Cerebellar cortex (tissue), 1 donor: ENCODE results near the gene DBET.
A peak's percentile ranks its signal among the peaks of the same experiment; 100 is the strongest.
"Not testable (repeated sequence)": the region's sequence is repeated elsewhere in the genome, so short reads cannot be mapped to it uniquely, and the experiment has no call there.

Source experiments
- DNase-seq: peaks from one replicate; pipeline ENCODE4 v3.0.0-alpha.2; 2015; ENCODE audit warnings: low spot score

Gene DBET

DNA sequence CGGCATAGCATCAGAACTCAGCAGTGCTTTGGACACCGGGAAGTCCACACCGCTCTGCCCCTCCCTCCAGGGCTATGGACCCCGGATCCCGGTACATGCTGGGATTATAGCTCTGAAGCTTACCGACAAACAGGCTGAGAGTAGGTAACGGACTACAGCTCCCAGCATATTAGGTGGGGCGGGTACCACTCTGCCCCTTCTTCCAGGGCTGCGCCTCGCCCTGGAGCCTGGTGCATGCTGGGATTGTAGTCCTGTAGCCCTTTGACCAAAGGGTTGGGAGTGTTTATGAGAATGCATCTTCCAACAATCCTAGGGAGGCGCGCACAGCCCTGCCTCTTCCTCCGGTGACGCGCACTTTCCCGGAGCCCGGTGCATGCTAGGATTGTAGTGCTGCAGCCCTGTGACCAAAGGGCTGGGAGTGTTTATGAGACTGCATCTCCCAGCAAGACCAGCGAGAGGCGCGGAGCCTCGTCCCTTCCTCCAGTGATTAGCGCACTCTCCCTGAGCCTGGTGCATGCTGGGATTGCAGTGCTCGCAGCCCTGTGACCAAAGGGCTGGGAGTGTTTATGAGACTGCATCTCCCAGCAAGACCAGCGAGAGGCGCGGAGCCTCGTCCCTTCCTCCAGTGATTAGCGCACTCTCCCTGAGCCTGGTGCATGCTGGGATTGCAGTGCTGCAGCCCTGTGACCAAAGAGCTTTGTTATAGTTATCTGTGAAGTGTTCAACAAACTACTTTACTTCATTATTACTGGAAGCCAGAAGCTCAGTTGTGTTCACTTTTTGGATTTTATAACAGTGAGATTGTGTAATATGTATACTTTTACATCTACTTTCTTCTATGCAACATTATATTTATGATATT lies 14.7 kb upstream of the DBET start:
- DNase-seq = not testable (repeated sequence)

DNA sequence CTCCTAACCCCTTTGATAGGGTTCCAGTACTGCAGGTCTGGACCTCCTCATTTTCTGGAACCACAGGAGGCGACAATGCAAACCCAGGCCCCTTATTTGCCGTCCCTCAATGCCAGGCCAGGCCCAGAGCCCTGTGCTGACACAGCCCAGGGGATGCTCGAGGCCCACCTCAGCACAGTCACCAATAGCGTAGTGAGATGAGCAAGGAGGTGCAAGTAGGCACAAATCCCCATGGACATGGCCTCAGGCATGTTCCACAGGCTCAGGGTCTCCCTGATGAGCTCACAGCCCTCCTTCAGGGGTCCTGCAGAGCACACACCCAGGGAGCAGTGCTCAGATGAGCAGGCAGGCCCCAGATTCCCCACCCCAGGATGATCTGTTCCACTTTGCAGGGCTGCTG lies 5.3 kb upstream of the DBET start:
- not testable (repeated sequence) for DNase-seq

DNA sequence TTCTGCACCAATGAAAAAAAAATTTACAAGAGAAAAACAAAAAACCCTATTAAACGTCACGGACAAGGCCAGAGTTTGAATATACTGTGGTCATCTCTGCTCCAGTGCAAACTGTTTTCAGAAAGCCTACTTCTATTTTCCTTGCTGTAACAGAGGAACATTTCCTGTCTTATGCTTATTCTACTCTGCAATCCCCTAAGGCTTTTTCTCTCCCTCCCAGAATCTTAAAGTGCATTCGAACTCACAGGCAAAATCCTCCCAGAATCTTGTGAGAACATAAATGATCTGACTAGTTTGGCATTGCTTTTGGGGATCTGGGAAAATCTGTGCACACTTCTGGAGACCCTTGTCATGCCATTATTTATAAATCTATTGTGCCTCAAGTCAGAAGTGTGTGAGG lies 503 bp downstream of the DBET start:
- DNase-seq = peak; percentile 7

DNA sequence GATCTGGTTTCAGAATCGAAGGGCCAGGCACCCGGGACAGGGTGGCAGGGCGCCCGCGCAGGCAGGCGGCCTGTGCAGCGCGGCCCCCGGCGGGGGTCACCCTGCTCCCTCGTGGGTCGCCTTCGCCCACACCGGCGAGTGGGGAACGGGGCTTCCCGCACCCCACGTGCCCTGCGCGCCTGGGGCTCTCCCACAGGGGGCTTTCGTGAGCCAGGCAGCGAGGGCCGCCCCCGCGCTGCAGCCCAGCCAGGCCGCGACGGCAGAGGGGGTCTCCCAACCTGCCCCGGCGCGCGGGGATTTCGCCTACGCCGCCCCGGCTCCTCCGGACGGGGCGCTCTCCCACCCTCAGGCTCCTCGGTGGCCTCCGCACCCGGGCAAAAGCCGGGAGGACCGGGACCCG lies 4.0 kb downstream of the DBET start:
- not testable (repeated sequence) for DNase-seq

DNA sequence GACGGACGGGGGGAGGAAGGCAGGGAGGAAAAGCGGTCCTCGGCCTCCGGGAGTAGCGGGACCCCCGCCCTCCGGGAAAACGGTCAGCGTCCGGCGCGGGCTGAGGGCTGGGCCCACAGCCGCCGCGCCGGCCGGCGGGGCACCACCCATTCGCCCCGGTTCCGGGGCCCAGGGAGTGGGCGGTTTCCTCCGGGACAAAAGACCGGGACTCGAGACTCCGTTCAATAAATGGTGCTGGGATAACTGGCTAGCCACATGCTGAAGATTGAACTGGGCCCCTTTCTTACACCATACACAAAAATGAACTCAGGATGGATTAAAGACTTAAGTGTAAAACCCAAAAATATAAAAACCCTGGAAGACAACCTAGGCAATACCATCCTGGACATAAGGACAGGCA lies 28.8 kb downstream of the DBET start:
- DNase-seq = not testable (repeated sequence)

DNA sequence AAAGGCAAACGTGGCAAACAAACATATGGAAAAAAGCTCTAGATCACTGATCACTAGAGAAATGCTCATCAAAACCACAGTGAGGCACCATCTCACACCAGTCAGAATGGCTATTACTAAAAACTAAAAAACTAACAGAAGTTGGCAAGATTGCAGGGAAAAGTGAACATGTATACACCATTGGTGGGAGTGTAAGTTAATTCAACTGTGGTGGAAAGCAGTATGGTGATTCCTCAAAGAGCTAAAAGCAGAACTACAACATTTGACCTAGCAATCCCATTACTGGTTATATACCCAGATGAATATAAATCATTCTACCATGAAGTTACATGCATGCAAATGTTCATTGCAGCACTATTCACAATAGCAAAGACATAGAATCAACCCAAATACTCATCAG lies 29.7 kb downstream of the DBET start:
- DNase-seq = not testable (repeated sequence)

DNA sequence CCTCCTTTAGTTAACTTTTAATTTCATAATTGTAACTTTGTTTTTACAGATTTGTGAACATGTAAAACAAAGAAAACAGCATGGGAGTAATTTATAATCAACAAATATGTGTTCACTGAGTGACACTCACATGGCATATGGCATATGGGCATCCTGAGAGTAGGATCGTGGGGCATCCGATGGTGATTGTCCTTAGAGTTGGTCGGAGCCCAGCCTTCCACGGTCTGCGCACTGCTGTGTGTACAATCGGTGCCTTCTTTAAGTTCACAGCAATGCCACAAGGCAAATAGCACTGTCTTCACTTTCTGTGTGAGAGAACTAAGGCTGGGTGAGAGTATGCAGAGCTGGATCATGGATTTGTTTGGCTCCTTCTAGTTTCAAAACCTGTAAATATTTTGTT lies 31.0 kb downstream of the DBET start:
- DNase-seq = not testable (repeated sequence)

DNA sequence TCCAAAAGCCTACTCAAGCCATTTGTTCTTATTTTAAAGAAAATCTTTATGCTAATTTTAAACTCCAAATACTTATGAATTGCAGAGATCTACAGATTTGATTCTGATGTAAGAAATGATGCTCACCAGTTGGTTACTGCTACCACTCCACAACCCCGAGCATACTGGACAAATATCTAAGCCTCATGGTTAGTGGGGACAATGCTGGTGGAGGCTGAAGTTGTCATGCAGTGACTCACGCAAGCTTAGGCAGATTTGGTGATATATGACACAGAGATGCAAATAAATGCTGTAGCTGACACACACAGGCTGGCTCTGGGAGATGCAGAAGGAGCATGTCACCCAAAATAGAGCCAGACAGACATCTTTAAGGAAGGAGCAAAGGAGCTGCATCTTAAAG lies 35.3 kb downstream of the DBET start:
- not testable (repeated sequence) for DNase-seq

DNA sequence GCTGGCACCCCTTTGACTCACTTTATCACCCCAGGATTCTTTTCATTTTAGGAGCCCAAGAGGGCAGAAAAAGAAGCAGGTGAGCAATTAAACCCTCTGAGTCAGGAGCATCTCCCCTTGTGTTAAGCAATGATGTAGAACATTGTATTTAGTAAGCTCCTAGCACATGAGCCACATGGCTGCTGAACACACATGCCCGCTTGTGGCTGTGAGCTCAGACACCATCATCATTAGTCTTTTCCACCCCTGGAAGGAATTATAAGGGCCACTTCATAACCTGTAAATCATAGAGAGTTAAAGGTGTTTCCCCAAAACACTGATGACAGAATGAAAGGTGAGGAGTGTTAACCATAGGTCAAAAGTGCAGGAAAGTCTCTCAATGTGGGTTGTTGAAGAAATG lies 37.2 kb downstream of the DBET start:
- not testable (repeated sequence) for DNase-seq

DNA sequence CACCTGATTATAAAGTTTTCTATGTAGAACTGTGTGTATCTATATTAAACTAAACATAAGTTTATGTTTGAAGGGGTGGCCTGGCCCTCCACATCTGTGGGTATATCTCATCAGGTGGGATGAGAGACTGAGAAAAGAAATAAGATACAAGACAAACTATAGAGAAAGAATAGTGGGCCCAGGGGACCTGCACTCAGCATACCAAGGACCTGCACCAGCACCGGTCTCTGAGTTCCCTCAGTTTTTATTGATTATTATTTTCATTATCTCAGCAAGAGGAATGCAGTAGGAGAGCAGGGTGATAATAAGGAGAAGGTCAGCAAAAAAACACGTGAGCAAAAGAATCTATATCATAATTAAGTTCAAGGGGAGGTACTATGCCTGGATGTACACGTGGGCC lies 41.9 kb downstream of the DBET start:
- DNase-seq = not testable (repeated sequence)

DNA sequence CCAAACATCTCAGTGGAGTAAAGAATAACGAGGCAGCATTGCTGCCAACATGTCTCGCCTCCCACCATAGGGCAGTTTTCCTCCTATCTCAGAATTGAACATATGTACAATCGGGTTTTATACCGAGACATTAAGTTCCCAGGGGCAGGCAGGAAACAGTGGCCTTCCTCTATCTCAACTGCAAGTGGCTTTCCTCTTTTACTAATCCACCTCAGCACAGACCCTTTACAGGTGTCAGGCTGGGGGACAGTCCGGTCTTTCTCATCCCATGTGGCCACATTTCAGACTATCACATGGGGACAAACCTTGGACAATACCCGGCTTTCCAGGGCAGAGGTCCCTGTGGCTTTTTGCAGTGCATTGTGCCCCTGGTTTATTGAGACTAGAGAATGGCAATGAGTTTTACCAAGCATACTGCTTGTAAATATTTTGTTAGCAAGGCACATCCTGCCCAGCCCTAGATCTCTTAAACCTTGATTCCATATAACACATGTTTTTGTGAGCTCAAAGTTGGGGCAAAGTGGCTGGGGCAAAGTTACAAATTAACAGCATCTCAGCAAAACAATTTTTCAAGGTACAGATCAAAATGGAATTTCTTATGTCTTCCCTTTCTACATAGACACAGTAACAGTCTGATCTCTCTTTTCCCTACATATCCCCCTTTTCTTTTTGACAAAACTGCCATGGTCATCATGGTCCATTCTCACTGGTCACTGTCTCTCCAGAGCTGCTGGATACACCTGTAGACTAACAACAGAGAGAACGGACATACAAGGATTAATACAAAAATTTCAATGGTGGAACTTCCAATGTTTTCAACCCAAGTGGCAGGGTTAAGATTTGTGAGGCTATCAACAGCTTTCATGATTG lies 42.5 kb downstream of the DBET start:
- not testable (repeated sequence) for DNase-seq

DNA sequence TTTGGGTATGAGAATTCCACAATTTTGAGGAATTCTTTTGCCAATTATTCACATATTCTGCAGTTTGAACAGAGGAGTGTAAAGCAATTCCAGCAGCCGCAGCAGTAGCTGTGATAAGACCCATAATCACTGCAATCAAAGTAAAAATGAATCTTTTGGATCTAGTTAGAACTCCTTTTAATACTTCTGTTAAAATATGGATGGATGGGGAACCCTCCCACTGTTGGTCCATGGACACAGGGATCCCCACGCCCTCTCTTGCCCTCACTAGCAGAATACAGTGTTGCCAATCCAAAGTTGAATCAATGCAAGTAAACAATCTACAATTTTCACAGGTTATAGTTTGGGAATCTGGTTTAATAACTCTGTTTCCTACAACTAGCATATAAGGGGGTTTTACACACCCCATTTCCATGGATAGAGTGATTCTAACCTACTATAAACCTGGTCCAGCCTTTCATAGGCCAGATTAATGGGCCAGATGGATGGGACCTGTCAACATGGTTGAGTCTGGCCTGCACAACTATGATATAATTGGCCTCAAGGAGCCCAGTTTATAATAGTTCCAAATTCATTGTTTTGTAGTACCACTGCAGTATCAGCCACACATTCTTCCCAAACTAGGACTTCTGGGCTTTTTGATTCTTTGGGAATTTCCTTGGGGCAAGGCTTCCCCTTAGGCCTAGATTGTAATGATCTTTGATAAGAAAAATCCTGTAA lies 43.6 kb downstream of the DBET start:
- not testable (repeated sequence) for DNase-seq

DNA sequence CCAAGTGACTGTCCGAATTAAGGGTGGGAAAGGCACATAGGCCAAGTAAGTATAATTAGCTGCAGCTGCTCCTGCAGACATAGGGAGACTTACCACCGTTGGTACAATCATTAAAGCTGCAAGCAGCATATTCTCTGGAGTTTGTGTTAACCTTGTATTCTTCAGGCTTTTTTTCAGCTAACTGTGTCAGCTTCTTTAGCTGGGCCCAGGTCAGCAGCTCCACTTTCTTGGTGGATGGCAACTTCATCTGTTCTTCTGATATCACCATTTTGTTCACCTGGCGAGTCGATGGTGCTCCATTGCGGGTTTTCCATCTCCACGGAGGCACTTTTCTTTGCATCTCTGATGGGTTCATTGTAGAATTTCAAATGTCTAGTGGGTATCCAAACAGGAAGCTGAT lies 44.5 kb downstream of the DBET start:
- not testable (repeated sequence) for DNase-seq

DNA sequence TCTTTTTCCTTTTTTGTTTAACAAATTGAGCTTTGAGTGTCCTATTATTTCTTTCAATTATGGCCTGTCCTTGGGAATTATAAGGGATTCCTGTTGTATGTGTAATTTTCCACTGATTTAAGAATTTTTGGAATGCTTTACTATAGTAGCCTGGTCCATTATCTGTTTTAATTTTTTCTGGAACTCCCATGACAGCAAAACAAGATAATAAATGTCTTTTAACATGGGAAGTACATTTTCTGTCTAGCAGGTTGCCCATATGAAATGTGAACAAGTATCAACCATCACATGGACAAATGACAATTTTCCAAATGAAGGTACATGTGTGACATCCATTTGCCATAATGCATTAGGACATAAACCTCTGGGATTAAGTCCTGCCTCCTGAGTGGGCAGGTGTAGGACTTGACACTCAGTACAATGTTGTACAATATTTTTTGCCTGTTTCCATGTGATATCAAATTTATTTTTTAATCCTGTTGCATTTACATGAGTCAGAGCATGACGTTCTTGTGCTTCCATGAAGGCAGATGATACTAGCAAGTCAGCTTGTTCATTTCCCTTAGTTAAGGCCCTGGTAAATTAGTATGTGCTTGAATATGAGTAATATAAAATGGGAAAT lies 45.2 kb downstream of the DBET start:
- not testable (repeated sequence) for DNase-seq

DNA sequence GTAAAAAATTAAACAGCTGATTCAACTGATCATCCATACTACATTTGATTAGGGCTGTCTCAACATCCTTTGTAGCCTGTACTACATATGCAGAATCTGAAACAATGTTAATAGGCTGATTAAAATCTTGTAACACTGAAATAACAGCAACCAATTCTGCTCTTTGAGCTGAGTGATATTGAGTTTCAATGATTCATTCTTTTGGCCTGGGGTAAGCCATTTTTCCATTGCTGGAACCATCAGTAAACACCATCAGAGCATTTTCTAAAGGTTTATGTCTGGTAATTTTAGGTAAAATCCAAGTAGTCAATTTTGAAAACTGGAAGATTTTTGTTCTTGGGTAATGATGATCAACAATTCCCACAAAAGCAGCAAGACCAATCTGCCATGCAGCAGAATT lies 45.7 kb downstream of the DBET start:
- not testable (repeated sequence) for DNase-seq

DNA sequence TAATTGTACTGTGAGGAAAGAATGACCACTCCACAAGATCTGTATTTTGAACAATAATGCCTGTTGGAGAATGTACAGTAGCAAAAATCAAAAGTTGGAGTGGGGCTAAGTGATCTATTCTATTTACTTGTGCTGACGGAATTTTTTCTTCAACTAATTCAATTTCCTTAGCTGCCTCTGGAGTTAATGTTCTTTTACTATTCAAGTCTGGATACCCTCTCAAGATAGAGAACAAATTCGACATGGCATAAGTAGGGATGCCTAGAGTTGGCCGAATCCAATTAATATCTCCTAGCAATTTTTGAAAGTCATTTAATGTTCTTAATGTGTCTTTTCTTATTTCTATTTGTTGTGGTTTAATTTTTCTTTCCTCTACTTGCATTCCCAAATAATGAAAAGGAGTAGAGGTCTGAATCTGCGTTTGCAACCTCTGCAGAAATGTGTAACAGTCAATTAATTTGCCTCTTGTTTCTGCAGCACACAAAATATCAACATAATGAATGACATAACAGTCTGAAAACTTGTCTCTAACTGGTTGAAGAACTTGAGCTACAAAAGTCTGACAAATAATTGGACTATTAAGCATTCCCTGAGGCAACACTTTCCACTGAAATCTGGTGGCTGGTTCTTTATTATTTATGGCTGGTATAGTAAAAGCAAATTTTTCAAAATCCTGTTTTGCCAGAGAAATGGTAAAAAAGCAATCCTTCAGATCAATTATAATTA lies 46.4 kb downstream of the DBET start:
- DNase-seq = not testable (repeated sequence)

DNA sequence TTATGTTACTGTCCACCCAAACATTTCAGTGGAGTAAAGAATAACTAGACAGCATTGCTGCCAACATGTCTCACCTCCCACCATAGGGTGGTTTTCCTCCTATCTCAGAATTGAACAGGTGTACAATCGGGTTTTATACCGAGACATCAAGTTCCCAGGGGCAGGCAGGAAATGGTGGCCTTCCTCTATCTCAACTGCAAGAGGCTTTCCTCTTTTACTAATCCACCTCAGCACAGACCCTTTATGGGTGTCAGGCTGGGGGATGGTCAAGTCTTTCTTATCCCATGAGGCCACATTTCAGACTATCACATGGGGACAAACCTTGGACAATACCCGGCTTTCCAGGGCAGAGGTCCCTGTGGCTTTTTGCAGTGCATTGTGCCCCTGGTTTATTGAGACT lies 48.6 kb downstream of the DBET start:
- not testable (repeated sequence) for DNase-seq

DNA sequence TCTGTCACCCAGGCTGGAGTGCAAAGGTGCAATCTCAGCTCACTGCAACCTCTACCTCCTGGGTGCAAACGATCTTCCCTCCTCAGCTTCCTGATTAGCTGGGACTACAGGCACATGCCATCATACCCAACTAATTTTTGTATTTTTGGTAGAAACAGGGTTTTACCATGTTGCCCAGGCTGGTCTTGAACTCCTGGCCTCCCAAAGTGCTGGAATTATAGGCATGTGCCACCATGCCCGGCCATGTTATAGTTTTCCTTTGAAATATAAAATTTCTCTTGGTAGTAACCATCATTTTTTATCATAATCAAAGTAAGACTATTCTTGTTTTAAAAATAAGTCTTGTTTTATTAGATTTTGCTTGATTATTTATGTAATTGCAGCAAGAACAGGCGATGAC lies 50.7 kb downstream of the DBET start:
- not testable (repeated sequence) for DNase-seq
